Heart left ventricle (tissue), 13 donors: Measurements from ENCODE around the gene NOXA1.

Experiments used
- CTCF ChIP-seq, 12 donors: fragments of 200-600 bp; sonication (generic) in 4 of 12; IDR thresholded peaks; one replicate each; pipeline versions ENCODE4 v1.5.0 to v1.8.0; 2018 to 2022; ENCODE audit warnings: antibody characterized with exemption in 12 of 12, mild to moderate bottlenecking in 5 of 12
- POLR2A ChIP-seq, 2 donors: fragments of 450-650 bp; IDR thresholded peaks; one replicate each; pipeline ENCODE4 v1.6.1; 2017; ENCODE audit warnings: antibody characterized with exemption in 2 of 2, mild to moderate bottlenecking in 2 of 2, moderate library complexity in 2 of 2
- donor health status: ischemic (EF 13 %, LVEDD 7.1; RV severe dilation, severe dysfunction).
- donor health status: DM: no; HTN: yes; CAD: no.
- donor health status: DM: no; HTN: no; CAD: no.
- donor health status: ischemic (EF 25% LVEDD 6.9; RV normal size, moderate dysfunction).
- donor health status: ischemic (EF 25% LVEDD 5.7; RV mildly dilated, moderate dysfunction).
- donor health status: ischemic (EF 35%, LVEDD 5.7; RV mildly dilated, moderate dysfunction).
- donor health status: nonischemic (EF 11% LVEDD 7.7; RV severe dilation, severe dysfunction).
- donor health status: DM: yes; HTN: yes; CAD: no.
- donor health status: PGD.
- donor health status: ischemic (EF 29% LVEDD 5.4; RV normal size, mild dysfunction).
- donor health status: nonischemic (EF 23%, LVEDD 6.1; RV moderate dilation, normal function).

- TF ChIP-seq CTCF (IDR thresholded peaks at IDR 0.05) (no peak), POLR2A (IDR thresholded peaks at IDR 0.05) (no peak)
Observed at GRCh38 chr9:137454145-137454596, 31.0 kb downstream of the NOXA1 start.
